ENCODE data around the gene AGPAT4.

The AGPAT4 gene

GRCh38 chr6:161154796-161155335 lies 119.0 kb downstream of the AGPAT4 start:
- H3K4me3 ChIP-seq = no peak overlapping the region
- no peak for DNase-seq (ENCODE audit: low spot score)
- H3K27ac ChIP-seq = no peak overlapping the region
- TF ChIP-seq CTCF (IDR thresholded peaks at IDR 0.05) = no peak

- no peak for DNase-seq (ENCODE audit: low spot score)
- TF ChIP-seq CTCF (IDR thresholded peaks at IDR 0.05) = no peak
- Histone ChIP-seq H3K4me3 (no peak overlapping the region), H3K27ac (no peak overlapping the region)
Observed at GRCh38 chr6:161153725-161154124, 120.1 kb downstream of the AGPAT4 start.

DNA sequence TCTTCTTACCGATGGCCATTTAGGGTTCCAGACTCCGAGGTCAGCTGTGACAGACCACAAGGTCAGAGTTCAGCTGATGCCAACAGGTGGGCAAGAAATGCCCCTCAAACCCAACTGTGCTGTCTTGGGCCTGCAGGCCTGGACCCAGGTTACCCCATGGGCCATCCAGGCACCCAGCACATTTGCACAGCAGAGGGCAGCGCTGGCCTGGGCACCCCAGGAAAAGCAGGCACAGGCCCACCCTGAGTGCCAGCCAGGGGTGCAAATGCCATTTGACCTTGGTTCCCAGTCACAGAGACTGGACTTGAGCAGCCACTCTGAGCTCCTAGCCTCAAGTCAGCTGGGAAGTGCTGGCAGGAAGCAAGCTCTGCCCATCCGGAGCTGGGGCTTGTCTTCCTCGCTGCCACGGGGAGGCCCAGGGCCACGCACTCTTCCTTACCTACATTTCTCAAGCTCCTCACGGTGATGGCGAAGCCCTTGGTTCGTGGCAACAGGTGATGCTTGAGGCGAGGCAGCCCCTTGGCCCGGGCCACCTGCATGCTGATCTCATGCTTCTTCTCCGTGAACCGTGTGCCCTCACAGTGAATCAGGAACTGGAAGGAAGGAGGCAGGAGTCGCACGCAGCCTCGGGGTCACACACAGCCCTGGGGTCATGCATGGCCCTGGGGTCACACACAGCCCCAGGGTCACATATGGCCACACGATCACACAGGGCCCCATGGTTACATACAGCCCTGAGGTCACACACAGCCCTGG lies 120.8 kb downstream of the AGPAT4 start:
- no peak for DNase-seq (ENCODE audit: low spot score)
- no peak for TF ChIP-seq CTCF (IDR thresholded peaks at IDR 0.05)
- no peak overlapping the region for H3K4me3 ChIP-seq
- H3K27ac ChIP-seq = no peak overlapping the region

- Histone ChIP-seq H3K27ac (no peak overlapping the region), H3K4me3 (no peak overlapping the region)
- no peak for DNase-seq (ENCODE audit: low spot score)
- no peak for TF ChIP-seq CTCF (IDR thresholded peaks at IDR 0.05)
Observed at GRCh38 chr6:161152527-161152862, 121.4 kb downstream of the AGPAT4 start.

GRCh38 chr6:161151660-161152526 lies 122.0 kb downstream of the AGPAT4 start:
- Histone ChIP-seq H3K27ac (no peak overlapping the region), H3K4me3 (no peak overlapping the region)
- DNase-seq (ENCODE audit: low spot score) = no peak
- TF ChIP-seq CTCF (IDR thresholded peaks at IDR 0.05) = no peak

- no peak for DNase-seq (ENCODE audit: low spot score)
- no peak overlapping the region for H3K4me3 ChIP-seq
- no peak overlapping the region for H3K27ac ChIP-seq
- no peak for TF ChIP-seq CTCF (IDR thresholded peaks at IDR 0.05)
Observed at GRCh38 chr6:161151059-161151645, 122.7 kb downstream of the AGPAT4 start.

All from coronary artery (tissue), 2 donors.